Neural progenitor cell (in vitro differentiated cells): Measurements from ENCODE around the gene LRRC1. TPM values are rescaled to one million over a fixed set of nuclear protein-coding genes. Genes with fewer than 3 reads are reported as not detected.

Experiments used
- DNase-seq: peaks from one replicate; pipeline ENCODE4 v3.0.0-alpha.2; 2016; ENCODE audit warnings: low spot score
- H2AFZ ChIP-seq: fragments of 200-600 bp; sonication (generic); replicated peaks from 2 replicates; pipeline ENCODE4 v1.6.1; 2016; ENCODE audit warnings: antibody characterized with exemption
- H3F3A ChIP-seq: fragments of 200-600 bp; sonication (generic); 2 replicates; pipeline ENCODE4 v1.6.1; 2016; ENCODE audit warnings: antibody characterized with exemption, low read depth
- H3K27ac ChIP-seq: fragments of 200-600 bp; sonication (generic); 2 replicates; pipeline ENCODE4 v1.5.1; 2016; ENCODE audit warnings: mild to moderate bottlenecking
- H3K27me3 ChIP-seq: fragments of 200-600 bp; sonication (generic); 2 replicates; pipeline ENCODE4 v1.6.1; 2016; ENCODE audit warnings: mild to moderate bottlenecking, moderate library complexity
- H3K36me3 ChIP-seq: fragments of 200-600 bp; sonication (generic); 2 replicates; pipeline ENCODE4 v1.5.1; 2016
- H3K4me1 ChIP-seq: fragments of 200-600 bp; sonication (generic); 2 replicates; pipeline ENCODE4 v1.6.1; 2016; ENCODE audit warnings: mixed run types
- H3K4me2 ChIP-seq: fragments of 200-600 bp; sonication (generic); 2 replicates; pipeline ENCODE4 v1.6.1; 2016
- H3K4me3 ChIP-seq: fragments of 200-600 bp; sonication (generic); 2 replicates; pipeline ENCODE4 v1.5.1; 2016
- H3K79me2 ChIP-seq: fragments of 200-600 bp; sonication (generic); 2 replicates; pipeline ENCODE4 v1.6.1; 2016; ENCODE audit warnings: low read depth
- H3K9ac ChIP-seq: fragments of 200-600 bp; sonication (generic); 2 replicates; pipeline ENCODE4 v1.6.1; 2016
- H3K9me3 ChIP-seq: fragments of 200-600 bp; sonication (generic); 2 replicates; pipeline ENCODE4 v1.5.1; 2016; ENCODE audit warnings: low read depth
- H4K20me1 ChIP-seq: fragments of 200-600 bp; sonication (generic); 2 replicates; pipeline ENCODE4 v1.6.1; 2016; ENCODE audit warnings: low read depth
- H3K27ac Mint-ChIP-seq: 3 replicates; pipeline ENCODE4 v1.8.0; 2021; ENCODE audit warnings: mixed read lengths
- H3K27me3 Mint-ChIP-seq: 2 replicates; pipeline ENCODE4 v1.8.0; 2022; ENCODE audit warnings: low read depth, mild to moderate bottlenecking, inconsistent platforms, moderate library complexity, mixed read lengths; ENCODE audit not compliant: insufficient read depth
- H3K36me3 Mint-ChIP-seq: 3 replicates; pipeline ENCODE4 v1.8.0; 2021; ENCODE audit warnings: mixed read lengths
- H3K4me1 Mint-ChIP-seq: 3 replicates; pipeline ENCODE4 v1.8.0; 2021; ENCODE audit warnings: mixed read lengths
- H3K4me3 Mint-ChIP-seq: 3 replicates; pipeline ENCODE4 v1.8.0; 2021; ENCODE audit warnings: mild to moderate bottlenecking, moderate library complexity, mixed read lengths
- H3K9me3 Mint-ChIP-seq: 3 replicates; pipeline ENCODE4 v1.8.0; 2020; ENCODE audit warnings: mixed read lengths
- CTCF ChIP-seq: fragments of 200-600 bp; sonication (generic); IDR thresholded peaks from 2 replicates; pipeline ENCODE4 v1.5.1; 2017; ENCODE audit warnings: antibody characterized with exemption, mild to moderate bottlenecking
- EZH2 ChIP-seq: fragments of 200-600 bp; sonication (generic); IDR thresholded peaks from 2 replicates; pipeline ENCODE4 v1.6.1; 2017; ENCODE audit warnings: antibody characterized with exemption, mild to moderate bottlenecking, moderate library complexity
- EZH2phosphoT487 ChIP-seq: fragments of 200-600 bp; sonication (generic); IDR thresholded peaks from 2 replicates; pipeline ENCODE4 v1.6.1; 2017; ENCODE audit warnings: antibody characterized with exemption
- total RNA-seq: library from RNA; depleted of rRNA; stranded (reverse); fragments of >200 nt; gene quantifications from 2 replicates; pipeline ENCODE4 v1.2.3, GENCODE V29; 2015; ENCODE audit warnings: low replicate concordance

LRRC1 gene
- total RNA-seq, 1 donor from 2014 or later: 14.0 TPM

GRCh38 chr6:53934023-53934422, 139.2 kb downstream of the LRRC1 start:
- Histone ChIP-seq H3K9me3 (no peaks in the 10 kb centered on the region), H3K9ac (no peak overlapping the region), H3K27ac (no peak overlapping the region), H3K4me2 (no peak overlapping the region), H2AFZ (no peak overlapping the region), H3K27me3 (no peaks in the 10 kb centered on the region), H3K4me3 (no peak overlapping the region), H3K4me1 (no peaks in the 10 kb centered on the region), H4K20me1 (no peaks in the 10 kb centered on the region), H3K79me2 (no peaks in the 10 kb centered on the region), H3F3A (no peaks in the 10 kb centered on the region), H3K36me3 (no peaks in the 10 kb centered on the region)
- peaks cover 4% of the 10 kb centered on the region for H3K9me3 Mint-ChIP-seq
- DNase-seq: no peak
- no peak overlapping the region for H3K27ac Mint-ChIP-seq
- no peaks in the 10 kb centered on the region for H3K27me3 Mint-ChIP-seq
- no peaks in the 10 kb centered on the region for H3K36me3 Mint-ChIP-seq
- H3K4me1 Mint-ChIP-seq: no peaks in the 10 kb centered on the region
- no peak overlapping the region for H3K4me3 Mint-ChIP-seq
- no peak for TF ChIP-seq EZH2phosphoT487
- no peak for TF ChIP-seq EZH2
- no peak for TF ChIP-seq CTCF

DNA sequence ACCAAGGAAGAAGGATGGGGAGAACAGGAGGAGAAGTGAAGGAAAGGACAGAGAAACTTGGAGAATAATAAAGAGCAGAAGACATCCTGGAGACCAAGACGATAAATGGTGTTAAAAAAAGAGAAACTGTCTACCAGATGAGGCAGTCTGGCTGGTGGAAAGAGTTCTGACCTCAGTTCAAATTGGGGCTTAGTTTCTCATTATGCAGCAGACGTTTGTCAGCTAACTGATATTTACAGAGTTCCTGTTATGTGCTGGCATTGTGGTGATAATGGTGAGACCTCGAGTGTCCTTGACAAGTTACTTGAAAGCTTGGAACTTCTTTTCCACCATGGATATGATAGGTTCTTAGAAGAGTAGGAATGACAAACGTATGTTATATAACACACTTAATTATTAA, 142.7 kb downstream of the LRRC1 start:
- H3K36me3 Mint-ChIP-seq: no peaks in the 10 kb centered on the region
- H3K27me3 Mint-ChIP-seq: peaks cover 3% of the 10 kb centered on the region

DNA sequence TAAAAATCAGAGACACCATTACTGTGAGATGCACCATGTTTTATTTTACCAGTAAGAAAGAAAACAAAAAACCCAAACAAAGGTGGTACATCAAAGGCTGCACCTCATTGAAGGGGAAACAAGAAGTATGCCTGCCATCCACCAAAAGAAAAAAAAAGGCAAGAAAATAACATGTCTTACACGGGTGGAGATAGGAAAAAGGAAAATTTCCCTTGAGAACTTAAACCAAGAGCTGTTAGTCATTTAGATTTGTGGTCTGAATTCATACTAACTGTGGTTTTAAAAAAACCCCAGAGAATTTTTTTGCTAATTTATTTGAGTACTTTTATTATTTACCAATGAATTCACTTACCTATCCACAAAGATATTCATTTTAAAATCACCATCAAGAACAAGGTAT, 144.0 kb downstream of the LRRC1 start:
- no peak overlapping the region for H2AFZ ChIP-seq
- no peak overlapping the region for H3K9ac ChIP-seq
- H3K27ac Mint-ChIP-seq: no peak overlapping the region
- no peaks in the 10 kb centered on the region for H3K27me3 ChIP-seq
- H3K4me1 Mint-ChIP-seq: no peaks in the 10 kb centered on the region
- H3K4me3 Mint-ChIP-seq: no peak overlapping the region
- no peaks in the 10 kb centered on the region for H3F3A ChIP-seq
- TF ChIP-seq EZH2phosphoT487: no peak
- no peak for TF ChIP-seq EZH2
- TF ChIP-seq CTCF: no peak
- H3K36me3 ChIP-seq: no peaks in the 10 kb centered on the region
- H3K27me3 Mint-ChIP-seq: peaks cover 3% of the 10 kb centered on the region
- H3K9me3 ChIP-seq: no peaks in the 10 kb centered on the region
- H4K20me1 ChIP-seq: no peaks in the 10 kb centered on the region
- no peak for DNase-seq
- no peaks in the 10 kb centered on the region for H3K36me3 Mint-ChIP-seq
- no peaks in the 10 kb centered on the region for H3K9me3 Mint-ChIP-seq
- no peak overlapping the region for H3K4me2 ChIP-seq
- no peak overlapping the region for H3K27ac ChIP-seq
- no peak overlapping the region for H3K4me3 ChIP-seq
- no peaks in the 10 kb centered on the region for H3K4me1 ChIP-seq
- H3K79me2 ChIP-seq: no peaks in the 10 kb centered on the region

More for the DNA sequence above, 142.7 kb downstream of the LRRC1 start:
- no peaks in the 10 kb centered on the region for H3K4me1 Mint-ChIP-seq
- Histone ChIP-seq H3K9ac (no peak overlapping the region), H3K79me2 (no peaks in the 10 kb centered on the region), H4K20me1 (no peaks in the 10 kb centered on the region), H3K27me3 (no peaks in the 10 kb centered on the region), H3K36me3 (no peaks in the 10 kb centered on the region), H3K4me3 (no peak overlapping the region), H3K27ac (no peak overlapping the region), H3K9me3 (no peaks in the 10 kb centered on the region), H3K4me1 (no peaks in the 10 kb centered on the region), H3F3A (no peaks in the 10 kb centered on the region), H2AFZ (no peak overlapping the region), H3K4me2 (no peak overlapping the region)
- TF ChIP-seq EZH2phosphoT487 (no peak), EZH2 (no peak), CTCF (no peak)
- H3K9me3 Mint-ChIP-seq: no peaks in the 10 kb centered on the region
- DNase-seq: no peak
- H3K27ac Mint-ChIP-seq: no peak overlapping the region
- H3K4me3 Mint-ChIP-seq: no peak overlapping the region

DNA sequence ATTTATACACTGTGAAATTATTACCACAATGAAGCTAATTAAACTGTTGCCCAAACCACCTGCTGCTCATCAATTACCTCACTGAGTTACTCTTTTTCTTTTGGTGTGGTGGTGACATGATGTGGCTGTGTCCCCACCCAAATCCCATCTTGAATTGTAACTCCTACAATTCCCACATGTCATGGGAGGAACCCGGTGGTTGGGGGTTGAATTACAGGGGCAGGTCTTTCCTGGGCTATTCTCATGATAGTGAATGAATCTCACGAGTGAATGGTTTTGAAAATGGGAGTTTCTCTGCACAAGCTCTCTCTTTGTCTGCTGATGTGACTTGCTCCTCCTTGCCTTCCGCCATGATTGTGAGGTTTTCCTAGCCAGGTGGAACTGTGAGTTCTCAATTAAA, 145.0 kb downstream of the LRRC1 start:
- no peaks in the 10 kb centered on the region for H3K36me3 ChIP-seq
- H3K9ac ChIP-seq: no peak overlapping the region
- TF ChIP-seq CTCF (no peak), EZH2phosphoT487 (no peak), EZH2 (no peak)

More for the DNA sequence above, 145.0 kb downstream of the LRRC1 start:
- H3K9me3 Mint-ChIP-seq: no peaks in the 10 kb centered on the region
- no peaks in the 10 kb centered on the region for H3K27me3 ChIP-seq
- no peak overlapping the region for H3K27ac ChIP-seq
- H3K4me3 ChIP-seq: no peak overlapping the region
- no peaks in the 10 kb centered on the region for H3K9me3 ChIP-seq
- no peaks in the 10 kb centered on the region for H3F3A ChIP-seq
- H3K36me3 Mint-ChIP-seq: no peaks in the 10 kb centered on the region
- H4K20me1 ChIP-seq: no peaks in the 10 kb centered on the region
- no peaks in the 10 kb centered on the region for H3K4me1 Mint-ChIP-seq
- H3K79me2 ChIP-seq: no peaks in the 10 kb centered on the region
- H3K4me3 Mint-ChIP-seq: no peak overlapping the region
- no peak for DNase-seq
- no peak overlapping the region for H2AFZ ChIP-seq
- H3K4me1 ChIP-seq: no peaks in the 10 kb centered on the region
- H3K27ac Mint-ChIP-seq: no peak overlapping the region
- H3K4me2 ChIP-seq: no peak overlapping the region
- H3K27me3 Mint-ChIP-seq: peaks cover 3% of the 10 kb centered on the region
